NCI-H1048 (cell line): ENCODE measurements around the gene ARV1.

ENCODE experiments used
- DNase-seq: peaks from one replicate; lab custom pipeline; 2025; lab: John Stamatoyannopoulos, UW

The ARV1 gene

DNA sequence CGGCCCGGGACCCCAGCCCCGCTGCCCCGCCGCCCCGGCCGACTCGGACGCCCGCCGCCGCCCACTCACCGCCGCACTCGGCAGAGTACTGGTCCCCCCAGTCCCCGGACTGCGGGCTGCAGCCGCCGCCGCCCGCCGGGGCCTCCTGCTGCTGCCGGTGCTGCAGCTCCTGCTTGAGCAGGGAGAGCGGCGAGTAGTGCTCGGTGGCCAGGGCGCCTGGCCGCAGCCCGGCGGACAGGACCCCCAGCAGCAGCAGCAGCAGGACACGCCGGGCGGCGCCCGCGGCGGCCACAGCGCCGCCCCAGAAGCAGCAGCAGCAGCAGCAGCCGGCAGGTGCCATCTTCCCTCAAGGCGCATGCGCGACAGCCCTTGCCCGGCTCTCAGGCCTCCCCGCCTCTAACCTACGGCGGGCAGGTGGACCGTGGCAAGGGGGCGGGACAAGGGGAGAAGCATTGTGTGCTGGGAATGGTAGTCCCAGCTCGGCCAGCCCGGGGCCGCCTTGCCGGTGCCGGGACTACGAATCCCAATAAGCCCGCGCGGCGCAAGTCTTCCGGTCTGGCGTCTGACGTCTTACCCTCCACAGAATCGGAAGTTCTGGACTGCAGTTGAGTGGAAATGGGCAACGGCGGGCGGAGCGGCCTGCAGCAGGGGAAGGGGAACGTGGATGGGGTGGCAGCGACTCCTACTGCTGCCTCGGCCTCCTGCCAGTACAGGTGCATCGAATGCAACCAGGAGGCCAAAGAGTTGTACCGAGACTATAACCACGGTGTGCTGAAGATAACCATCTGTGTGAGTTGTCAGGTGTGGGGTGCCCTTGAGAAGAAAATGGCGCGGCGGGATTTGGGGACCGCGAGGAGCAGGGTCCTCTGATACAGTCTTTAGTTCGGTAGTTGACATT lies at the start of gene ARV1, which contains the start of gene TTC13:
TSS of gene ARV1 (plus strand) at position 604 of the 898 bp plus-strand sequence. CDS start at position 616, 12 bp downstream.
TSS of gene TTC13 (minus strand) at position 371 of the 898 bp plus-strand sequence. CDS start at position 340, 31 bp downstream.
- peak; percentile 100 for DNase-seq

DNA sequence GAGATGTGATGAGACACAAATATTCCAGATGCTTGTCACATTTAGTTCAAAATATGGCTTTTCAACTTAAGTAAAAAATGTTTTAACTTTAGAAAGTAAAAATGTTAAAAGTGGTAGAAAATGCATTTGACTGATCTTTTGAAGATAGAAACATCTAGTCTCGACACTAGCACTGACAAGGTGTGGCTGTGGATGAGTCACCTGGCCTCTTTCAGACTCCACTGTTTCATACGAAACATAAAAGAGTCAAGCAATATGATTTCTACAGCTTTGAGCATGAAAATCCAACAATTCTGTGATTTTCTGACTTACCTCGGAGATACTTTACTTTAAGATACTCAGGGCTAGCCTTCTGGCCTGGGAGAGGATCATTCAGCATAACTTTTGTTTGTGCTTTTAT lies 47.9 kb upstream of the ARV1 start:
- no peak for DNase-seq

DNA sequence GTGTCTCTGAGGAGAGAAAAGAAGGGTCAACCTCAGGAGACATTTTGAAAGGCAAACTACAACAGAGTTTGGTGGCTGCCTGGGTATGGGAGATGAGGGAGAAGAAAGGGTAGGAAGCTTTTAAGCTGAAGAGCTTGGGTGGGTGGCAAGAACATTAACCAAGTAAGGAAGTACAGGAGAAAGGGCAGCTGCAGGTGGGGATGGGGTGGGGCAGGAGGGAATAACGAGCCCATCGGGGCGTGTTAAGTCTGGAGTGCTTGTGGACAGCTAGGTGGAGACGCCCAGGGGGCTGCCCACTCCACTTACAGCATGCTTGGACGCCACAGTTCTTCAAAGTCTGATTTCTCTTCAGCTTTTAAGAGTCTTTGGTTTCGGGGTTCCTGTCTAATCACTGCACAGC lies 43.0 kb upstream of the ARV1 start:
- DNase-seq: no peak

DNA sequence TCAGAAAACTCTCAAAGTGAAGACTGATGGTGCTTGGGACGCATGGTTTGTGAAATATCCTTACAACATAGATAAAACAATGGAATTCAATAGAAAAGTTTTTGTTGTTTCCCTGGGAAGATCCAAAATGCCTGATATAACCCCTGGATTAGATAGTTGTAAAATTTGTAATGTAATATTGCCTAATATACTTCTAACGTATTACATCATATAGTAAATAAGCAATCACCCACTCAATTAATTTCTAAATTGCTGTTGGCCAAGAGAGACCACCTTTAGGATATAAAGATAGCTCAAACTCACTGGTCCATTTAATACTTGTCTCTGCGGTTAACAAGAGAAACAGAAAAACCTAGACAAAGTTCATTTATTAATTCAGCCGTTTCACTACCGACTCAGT lies 42.4 kb upstream of the ARV1 start:
- DNase-seq: no peak

DNA sequence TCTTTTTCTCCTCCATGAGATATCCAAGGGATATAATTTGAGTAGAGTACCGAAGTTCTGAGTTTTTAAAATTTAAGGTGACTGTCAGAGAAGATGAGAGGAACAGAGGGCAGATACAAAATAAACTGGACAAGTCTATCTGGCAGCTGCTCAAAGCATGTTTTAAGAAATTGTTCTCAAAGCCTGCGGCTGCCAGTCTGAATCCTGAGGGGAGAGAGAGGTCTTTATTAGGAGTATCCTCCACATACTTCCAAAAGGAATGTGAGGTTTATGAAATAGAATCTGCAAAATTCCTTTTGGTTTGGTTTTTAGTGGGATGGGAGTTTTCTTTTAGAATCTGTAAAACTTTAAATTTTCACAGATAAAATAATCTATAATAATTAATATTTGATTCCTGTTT lies 41.5 kb upstream of the ARV1 start:
- no peak for DNase-seq

DNA sequence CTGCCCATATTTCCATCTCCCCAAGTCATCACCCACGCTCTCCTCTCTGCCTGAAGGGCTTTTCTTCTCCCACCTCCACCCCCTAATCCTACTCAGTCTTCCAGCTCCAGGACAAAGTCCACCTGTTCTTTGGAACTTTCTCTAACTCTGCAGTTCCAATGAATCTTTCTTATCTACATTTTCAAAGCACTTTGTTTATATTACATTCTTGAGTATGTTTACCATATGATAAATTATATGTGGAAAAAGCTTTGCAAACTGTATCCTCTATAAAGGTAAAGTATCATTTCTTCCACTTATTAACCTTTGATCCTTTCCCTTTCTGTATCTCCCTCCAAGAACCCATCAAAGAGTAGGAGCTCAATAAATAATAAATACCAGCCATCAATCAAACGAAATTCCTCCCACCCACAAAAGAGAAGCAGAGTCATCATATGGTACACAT lies 39.9 kb upstream of the ARV1 start:
- no peak for DNase-seq

DNA sequence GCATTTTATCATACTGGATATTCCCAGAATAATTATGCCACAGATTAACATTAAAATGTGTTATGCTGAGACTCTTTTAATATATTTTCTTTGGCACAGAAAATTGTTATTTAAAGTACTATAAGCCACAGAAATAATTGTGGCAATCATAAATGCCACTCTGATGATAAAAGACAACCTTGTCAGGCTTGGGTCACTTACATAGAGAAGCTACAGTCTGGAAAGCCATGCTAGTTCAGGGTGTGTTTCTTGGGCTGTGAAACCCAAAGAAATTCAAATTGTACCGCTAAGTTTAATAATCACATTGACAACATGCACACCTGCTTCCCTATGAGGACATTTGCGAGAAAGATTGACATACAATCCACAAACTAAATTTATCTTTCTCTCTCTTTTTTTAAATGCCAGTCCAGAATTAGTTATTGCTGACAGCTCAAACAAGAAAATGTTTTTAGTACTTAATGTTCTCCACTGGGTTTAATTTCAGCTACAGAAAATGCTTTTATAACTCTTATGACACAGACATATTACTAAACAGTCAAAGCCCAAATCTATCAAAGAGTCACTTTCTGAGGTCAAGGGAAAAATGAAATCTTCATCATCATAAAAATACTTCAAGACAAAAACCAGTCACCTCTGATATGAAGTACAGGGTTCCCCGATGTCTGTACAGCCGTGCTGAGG lies 38.9 kb upstream of the ARV1 start:
- DNase-seq: no peak

DNA sequence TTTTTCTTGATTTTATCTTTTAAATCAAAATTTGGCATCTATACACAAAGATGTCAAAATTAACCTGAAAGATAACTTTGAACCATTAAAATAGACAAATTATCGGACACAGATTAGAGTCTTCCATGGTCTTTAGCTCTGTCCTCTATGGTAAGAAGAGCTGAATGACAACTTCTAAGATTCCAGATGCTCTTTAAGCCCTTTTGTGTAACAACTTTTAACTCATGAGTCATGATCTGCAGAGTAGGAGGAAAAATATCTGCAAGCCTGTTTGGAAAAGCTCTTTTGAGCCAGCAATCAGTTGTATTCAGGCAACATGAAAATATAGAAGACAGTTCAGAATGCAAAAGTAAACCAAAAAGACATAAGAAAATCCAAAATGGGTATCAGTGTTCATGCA lies 38.0 kb upstream of the ARV1 start:
- DNase-seq: no peak

DNA sequence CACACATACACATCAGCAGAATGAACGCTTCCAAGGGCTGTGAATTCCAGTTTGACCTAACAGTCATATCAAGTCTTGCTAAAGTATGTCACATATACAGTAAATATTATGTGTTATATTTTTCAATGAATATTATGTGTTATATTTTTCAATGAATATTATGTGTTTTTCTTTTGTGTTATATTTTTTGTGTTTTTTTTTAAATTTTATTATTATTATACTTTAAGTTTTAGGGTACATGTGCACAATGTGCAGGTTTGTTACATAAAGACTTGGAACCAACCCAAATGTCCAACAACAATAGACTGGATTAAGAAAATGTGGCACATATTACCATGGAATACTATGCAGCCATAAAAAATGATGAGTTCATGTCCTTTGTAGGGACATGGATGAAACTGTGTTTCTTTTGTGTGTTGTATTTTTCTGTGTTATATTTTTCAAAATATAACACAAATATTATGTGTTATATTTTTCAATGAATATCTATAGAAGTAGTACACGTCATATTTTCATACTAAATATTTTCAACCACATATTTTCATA lies 35.8 kb upstream of the ARV1 start:
- no peak for DNase-seq

DNA sequence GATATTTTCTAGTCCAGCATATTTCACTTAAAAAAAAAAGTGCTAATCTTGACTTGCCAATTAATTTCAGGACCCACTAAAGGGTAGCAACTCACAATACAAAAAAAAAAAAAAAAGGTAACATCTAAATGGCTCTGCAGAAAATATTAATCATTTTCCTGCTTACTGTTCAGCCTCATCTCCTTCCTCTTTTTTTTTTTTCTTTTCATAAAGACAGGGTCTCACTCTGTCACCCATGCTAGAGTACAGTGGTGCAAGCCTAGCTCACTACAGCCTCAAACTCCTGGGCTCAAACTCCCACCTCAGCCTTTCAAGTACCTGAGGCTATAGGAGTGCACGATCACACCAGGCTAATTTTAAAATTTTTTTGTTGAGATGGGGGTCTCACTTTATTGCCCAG lies 30.6 kb upstream of the ARV1 start:
- DNase-seq: no peak

DNA sequence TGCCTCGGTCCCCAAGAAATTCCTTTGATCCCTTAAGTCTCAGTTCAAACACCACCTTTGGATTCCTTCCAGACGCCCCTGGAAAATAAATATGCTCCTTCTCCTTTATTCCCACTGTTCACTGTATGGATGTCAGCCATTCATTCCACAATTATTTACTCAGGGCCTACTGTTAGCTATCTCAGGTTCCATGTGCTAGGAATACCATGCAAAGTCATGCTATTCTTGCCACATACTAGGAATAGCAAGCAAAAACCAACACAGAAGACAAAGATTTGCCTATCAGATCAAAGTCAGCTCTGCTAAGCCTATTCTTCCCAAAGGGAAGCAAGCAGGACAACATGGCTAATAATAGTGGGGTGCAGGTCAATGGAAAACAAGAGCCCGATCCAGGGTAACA lies 30.0 kb upstream of the ARV1 start:
- no peak for DNase-seq

DNA sequence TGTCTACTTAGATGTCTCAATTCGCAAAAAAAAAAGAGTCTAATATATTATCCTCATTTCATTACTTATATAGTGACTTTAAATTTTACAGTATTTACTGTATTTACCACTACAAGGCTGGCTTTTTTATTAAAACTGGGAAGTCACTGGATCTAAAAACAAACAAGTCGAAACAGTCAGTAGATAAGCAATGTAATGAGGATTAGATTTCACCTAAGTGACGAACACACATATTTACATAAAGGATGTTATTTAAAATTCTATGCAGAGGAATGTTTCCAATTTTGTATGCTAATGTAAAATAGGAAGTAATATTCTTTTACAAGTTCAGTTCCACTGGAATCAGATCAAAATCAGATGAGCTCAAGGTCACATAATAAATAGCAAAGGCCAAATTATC lies 28.5 kb upstream of the ARV1 start:
- no peak for DNase-seq

DNA sequence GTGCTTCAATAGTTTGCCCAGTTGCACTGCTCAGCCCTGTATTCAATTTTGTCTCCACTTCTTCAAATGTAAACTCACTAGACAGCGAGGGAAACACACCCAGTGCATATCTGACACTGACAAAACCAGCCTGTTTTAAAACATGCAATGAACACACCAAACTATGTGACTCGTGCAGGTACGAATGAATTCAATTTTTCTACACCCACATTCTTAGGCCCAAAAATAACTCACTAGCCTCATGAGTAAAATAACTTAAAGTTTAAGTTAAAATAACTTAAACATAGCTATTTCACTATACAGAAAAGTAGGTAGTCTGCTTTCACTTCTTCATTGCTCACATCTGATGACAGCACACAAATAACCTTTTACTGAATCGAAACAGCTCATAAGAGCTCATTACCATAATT lies 21.3 kb upstream of the ARV1 start:
- DNase-seq: no peak

DNA sequence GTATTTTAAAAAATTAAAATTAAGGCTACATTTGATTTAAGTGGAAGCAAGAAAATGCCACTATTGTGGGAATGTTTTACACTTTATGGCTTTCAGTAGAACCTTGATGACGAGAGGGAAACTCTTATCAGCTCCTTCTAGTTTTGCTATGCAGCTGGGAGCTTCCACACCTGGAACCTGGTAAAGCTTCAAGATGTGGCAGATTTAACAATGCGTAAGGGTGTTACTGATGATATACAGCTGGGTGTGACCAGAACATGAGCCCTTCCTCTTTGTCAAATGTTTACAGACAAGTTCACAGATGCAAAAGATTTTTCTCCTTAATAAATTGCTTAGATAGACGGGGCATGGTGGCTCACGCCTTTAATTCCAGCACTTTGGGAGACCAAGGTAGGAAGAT lies 20.5 kb upstream of the ARV1 start:
- DNase-seq: no peak

DNA sequence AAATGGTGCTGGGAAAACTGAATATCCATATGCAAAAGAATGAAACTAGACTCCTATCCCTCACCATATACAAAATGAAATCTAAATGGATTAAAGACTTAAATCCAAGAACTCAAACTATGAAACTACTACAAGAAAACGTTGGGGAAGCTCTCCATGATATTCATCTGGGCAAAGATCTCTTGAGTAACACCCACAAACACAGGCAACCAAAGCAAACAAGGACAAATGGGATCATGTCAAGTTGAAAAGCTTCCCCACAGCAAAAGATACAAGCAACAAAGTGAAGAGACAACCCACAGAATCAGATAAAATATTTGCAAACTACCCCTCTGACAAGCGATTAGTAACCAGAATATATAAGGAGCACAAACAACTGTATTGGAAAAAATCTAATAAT lies 14.0 kb upstream of the ARV1 start:
- DNase-seq: no peak

DNA sequence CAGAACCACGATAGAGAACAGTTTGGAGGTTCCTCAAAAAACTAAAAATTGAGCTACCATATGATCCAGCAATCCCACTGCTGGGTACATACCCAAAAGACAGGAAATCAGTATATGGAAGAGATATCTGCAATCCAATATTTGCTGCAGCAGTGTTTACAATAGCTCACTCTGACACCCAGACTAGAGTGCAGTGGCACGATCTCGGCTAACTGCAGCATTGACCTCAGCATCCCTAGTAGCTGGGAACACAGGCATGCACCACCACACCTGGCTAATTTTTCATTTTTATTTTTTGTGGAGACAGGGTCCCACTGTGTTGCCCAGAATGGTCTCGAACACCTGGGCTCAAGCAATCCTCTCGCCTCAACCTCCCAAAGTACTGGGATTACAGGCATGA lies 13.4 kb upstream of the ARV1 start:
- DNase-seq: no peak

DNA sequence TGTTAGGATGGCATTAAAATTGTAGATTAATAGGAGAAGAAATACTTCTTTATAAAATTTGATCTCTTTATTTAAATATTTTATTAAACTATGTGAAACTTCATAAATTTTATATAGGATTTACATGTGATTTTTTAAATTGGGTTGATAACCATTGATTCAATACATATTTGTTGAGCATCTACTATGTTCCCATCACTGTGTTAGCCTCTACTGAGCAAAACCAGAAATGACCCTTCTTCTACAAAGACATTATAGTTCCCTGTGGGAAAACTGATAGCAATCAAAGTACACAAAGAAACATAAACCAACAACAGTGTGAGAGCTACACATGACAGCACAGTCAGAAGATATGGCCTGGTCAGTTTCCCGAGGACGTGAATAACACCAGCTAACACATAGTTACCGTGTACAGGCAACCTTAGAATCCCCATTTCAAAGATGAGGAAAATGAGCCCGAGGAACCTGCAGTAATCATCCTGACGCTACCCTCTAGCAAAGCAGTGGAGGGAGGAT lies 12.5 kb upstream of the ARV1 start:
- no peak for DNase-seq

DNA sequence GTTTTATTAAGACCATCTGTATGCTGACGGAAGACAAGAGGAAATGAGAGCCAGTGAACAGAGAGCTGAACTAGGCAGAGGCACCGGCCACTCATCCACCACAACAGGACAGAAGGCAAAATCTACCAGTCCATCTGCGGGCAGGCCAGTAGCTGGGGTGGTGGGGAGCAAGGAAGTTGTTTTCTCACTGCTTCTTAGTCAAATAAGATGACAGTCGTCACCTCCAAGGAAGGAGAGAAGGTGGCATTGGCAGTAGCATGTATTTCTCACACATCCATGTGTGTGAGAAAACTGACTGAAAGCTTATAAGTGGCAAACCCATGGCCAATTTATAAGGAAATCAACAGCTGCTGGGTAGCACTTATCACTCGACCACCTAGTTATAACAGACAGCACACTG lies 8.5 kb upstream of the ARV1 start:
- no peak for DNase-seq

DNA sequence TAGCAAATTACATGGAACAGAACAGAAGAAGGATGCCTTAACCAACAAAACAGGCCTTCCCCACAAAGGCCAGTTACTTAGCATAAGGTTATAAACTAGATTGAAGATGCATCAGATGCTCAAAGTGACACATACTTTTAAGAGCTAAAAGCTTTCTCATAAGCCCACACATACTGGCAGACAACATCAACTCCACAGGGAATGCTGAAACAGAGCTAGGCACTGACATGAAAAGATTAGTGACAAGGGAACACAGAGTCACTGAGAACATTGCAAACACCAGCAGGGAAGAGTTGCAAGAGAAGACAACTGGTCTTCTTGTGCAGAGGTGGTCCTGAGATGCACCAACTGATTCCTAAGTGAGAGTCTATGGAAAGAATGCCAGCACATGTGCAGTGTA lies 7.1 kb upstream of the ARV1 start:
- DNase-seq: no peak

DNA sequence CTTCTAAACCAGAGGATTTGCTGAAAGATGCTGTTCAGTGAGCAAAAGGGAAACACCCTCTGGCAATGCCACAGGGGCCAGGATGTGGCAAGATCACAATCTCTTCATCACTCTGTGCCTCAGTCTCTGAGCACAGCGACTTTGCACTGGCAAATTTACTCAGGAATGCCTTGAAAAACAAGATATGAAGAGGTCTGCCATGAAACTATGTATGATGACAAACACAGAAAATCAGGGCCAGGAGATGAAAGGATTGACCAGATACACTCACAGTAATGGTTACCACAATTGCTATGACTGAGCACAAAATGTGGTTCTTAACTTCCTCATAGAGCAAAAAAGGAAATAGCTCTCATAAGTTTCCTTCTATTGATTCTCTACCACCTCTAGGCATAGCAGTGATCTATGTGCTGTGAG lies 6.0 kb upstream of the ARV1 start:
- no peak for DNase-seq

DNA sequence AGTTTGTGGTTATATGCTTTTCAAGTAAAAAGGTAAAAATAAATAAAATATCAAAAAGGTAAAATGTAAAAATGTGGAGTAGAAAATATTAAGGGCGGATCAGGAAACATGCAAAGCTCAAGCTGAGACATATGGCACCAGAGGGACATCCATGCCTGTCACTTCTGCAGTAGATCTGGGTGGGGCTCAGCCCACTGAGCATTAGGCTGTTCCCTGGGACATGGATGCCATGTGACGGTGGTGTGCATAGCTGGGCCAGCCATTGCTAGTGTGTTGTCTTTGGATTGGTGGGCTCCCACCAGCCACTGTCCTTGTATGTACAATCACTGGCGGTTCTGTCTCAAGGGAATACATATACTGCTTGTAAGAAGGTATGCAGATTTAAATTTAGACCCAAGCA lies 3.3 kb upstream of the ARV1 start:
- no peak for DNase-seq

DNA sequence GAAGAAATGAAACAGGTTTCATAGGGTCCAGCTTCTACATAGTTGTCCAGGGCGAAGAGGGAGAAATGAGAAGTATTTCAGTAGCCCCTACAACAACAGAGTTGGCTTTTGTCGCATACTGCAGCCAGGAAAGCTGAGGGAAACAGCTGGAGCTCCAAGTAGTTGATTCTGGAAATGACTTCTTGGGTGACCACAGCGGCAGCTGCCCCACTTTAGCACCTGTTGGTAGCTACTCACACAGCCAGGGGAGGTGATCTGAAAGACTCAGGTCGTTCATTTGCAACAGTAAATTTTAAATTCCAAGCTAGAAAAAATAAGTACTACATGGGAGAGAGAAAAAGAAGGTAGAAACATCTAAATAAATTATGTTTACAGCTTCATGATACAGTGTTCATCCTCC lies 2.5 kb upstream of the ARV1 start:
- no peak for DNase-seq
